Purkinje cell (primary cell): ENCODE data around the gene SLC24A4. TPM values are rescaled to one million over a fixed set of nuclear protein-coding genes. Genes with fewer than 3 reads are reported as not detected.

Experiments used
- polyA plus RNA-seq: library from polyadenylated mRNA; unstranded; fragments of >200 nt; fragmentation: Nextera tagmentation; gene quantifications from 2 replicates; pipeline ENCODE4 v1.2.1, GENCODE V29; 2014

The SLC24A4 gene
- 0.79 TPM in 1 of 2 replicates, not detected in the other for polyA plus RNA-seq

GRCh38 chr14:92323011-92323915, at the start of gene SLC24A4:
TSS of gene SLC24A4 (plus strand) at chr14:92323165. CDS start at chr14:92323831, 666 bp downstream.

GRCh38 chr14:92513204-92513965, 190.4 kb downstream of the SLC24A4 start, which contains the start of gene RIN3:
TSS of gene RIN3 (plus strand) at chr14:92513781. CDS start at chr14:92513933, 152 bp downstream.

Other genes with a start within 250 kb of the SLC24A4 start
- gene ATXN3, start 216.6 kb upstream of the SLC24A4 start, polyA plus RNA-seq = 17.3 and 23.8 TPM in 2 replicates
- gene NDUFB1, start 201.5 kb upstream of the SLC24A4 start, polyA plus RNA-seq = 817 and 1,121 TPM in 2 replicates
- gene CPSF2, start 201.2 kb upstream of the SLC24A4 start, polyA plus RNA-seq = 12.5 and 30.0 TPM in 2 replicates
- gene RIN3, start 190.6 kb downstream of the SLC24A4 start, polyA plus RNA-seq = 0.07 TPM in 1 of 2 replicates, not detected in the other